ENCODE results near the gene AP2B1.
A peak's percentile ranks its signal among the peaks of the same experiment; 100 is the strongest.
"Not testable (repeated sequence)": the region's sequence is repeated elsewhere in the genome, so short reads cannot be mapped to it uniquely, and the experiment has no call there.

AP2B1 gene

DNA sequence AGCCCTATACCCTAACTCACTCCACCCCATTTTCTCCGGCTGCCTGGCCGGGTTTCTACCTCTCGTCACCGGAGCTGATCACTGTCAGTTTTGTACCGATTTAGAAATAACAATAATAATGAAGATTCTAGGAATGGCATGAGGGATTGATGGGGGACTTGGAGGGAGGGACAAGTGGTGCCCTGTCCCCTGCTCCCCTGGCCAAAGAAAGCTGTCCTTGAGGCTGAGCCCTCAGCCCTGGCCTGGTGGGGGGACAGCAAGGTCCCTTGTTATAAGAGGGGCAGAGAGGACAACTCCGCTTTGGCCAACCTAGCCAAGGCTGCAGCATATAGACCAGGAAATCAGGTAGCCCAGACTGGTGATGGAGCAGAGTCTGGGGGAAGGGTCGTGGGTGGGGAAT, 155.4 kb downstream of the AP2B1 start:
- no peak for FAIRE-seq
- DNase-seq (ENCODE audit: extremely low spot score, insufficient read length, low read depth), result no peak

DNA sequence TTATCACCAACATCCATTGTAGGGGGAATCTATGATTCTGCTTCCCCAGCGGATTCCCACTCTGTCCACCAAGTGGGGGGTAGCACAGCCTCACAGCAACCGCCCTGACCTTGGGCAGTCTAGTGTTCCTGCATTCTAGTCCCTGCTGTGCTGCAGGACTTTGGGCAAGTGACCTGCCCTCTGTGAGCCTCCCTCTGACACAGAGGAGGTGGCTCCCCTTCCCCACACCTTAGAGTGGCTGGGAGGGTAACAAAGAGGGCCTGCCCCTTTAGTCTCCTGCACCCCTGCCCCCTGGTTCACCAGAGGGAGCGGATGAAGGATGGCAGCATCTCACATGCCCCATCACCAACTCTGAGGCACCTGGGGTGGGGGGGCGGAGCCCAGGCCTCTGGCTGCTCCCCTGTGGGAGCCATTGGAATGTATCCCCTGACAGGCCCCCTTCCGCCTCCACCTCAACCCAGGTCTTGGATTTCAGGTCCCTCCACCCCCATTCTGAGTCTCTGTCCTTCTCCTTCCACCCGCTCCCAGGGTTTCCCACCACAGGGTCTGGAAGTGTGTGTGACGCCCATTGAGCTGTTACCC, 155.9 kb downstream of the AP2B1 start:
- FAIRE-seq (no peak), DNase-seq (ENCODE audit: extremely low spot score, insufficient read length, low read depth) (no peak)

DNA sequence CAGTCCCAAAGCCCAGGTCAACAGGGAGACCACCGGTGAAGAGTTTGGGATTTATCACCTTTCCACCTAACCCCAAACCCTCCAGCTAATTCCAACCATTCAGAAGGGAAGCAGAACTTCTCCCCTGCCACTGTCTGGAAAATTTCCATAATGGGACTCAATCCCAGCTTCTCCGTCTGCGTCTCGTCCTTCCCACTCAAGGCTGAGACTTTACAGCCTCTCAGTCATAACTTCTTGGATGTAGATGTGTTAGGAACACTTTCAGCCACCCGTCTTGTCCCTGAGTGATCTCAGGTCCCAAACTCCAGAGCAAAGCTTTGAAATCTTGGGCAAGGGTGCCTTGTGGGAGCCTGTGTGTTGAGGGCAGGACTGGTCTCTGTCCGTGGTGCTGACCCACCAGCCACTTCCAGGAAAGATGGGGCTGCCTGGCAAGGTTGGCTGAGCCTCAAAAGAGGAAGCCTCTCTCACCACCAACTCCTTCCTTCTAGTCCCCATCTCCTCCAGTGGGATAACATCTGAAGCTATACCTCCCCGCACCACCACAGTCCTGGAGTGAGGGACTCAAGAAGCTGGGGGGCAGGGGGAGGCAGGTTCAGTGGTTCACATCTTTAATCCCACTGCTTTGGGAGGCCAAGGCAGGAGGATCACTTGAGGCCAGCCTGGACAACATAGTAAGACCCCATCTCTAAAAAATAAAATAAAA, 156.7 kb downstream of the AP2B1 start:
- no peak for DNase-seq (ENCODE audit: extremely low spot score, insufficient read length, low read depth)

DNA sequence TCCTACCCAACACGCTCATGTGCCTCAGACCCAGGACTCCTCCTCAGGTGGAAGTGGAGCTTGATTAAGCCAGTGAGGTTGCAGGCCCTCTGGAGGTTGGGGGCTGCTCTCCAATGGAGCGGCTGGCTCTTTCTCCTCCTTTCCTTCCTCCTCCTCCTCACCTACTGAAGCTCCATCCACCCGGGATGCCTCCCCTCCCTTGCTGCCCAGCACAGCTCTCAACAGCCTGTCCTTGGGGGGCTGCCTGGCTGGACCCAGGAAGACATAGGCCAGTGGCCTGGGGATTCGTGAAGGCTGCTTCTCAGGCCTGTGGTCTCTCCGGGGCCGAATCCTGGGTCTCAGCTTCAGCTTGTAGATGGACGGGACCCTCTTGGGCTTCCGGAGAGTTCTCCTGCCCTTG, 157.7 kb downstream of the AP2B1 start:
- no peak for FAIRE-seq
- DNase-seq (ENCODE audit: extremely low spot score, insufficient read length, low read depth), result no peak

More for the DNA sequence above, 156.7 kb downstream of the AP2B1 start:
- no peak for FAIRE-seq

DNA sequence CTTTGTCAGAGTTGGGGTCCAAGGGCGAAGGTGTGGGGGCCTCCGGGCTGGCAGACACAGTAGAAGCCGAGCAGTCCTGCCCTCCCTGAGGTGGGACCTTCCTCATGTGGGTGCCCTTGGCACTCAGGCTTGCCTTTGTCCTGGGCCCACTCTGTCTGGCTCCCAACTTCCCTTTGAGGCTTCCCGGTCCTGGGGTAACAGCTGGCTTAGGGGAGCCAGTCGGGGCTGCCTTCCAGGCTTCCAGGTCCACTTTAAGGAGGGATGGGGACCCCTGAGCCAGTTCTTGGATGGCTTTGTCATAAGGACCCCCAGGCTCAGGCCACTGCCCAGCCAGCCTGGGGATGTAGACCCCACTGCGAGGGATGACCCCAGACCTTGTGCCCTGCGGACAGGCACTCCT, 158.1 kb downstream of the AP2B1 start:
- DNase-seq (ENCODE audit: extremely low spot score, insufficient read length, low read depth), result no peak
- FAIRE-seq, result no peak

DNA sequence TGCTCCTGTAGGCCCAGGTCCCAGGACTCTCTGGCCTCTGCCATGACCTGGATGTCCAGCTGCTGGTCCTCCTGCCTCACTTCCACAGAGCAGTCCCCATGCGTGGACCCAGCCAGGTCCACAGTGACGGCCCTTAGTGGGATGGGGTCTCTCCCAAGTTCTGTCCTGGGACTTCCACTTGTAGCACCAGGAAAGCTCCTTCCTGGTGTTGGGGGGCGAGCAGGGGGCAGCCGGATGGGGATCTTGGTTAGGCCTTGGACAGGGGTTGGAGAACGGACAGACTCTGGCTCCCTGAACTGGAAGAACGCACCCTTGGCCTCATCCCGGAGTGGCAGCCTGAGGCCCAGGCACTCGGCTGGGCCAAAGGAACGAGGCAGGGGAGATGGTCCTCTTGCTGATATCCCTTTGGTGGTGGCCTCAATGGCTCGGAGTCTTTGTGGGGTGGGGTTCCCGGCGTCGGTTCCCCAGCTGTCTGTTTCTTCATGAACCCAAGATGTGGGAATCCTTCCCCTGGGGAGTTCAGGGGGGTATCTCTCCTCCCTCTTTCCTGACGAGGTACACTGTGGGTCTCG, 158.7 kb downstream of the AP2B1 start:
- no peak for FAIRE-seq
- DNase-seq (ENCODE audit: extremely low spot score, insufficient read length, low read depth), result no peak

DNA sequence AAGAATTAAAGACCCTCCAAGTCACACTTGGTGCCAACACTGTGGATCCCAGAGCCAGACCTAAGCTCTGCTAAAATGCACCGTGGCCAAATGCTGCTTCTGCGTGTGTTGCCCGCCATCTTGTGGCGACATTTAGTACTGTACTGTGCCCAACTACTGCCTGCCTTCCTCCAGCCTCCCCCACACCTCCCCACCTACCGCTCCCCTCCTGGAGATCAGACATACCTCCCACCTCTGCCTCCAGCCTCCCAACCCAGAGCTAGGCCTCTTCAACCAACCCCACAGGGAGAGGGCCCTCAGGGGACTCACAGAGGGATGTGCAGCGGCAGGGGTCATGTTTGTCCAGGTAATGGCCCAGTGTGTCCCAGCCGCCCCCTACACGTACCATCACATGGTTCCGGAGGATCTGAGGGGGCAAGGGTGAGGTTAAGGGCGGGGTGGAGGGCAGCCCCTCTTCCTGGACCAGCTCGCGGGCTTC, 160.5 kb downstream of the AP2B1 start:
- no peak for FAIRE-seq

DNA sequence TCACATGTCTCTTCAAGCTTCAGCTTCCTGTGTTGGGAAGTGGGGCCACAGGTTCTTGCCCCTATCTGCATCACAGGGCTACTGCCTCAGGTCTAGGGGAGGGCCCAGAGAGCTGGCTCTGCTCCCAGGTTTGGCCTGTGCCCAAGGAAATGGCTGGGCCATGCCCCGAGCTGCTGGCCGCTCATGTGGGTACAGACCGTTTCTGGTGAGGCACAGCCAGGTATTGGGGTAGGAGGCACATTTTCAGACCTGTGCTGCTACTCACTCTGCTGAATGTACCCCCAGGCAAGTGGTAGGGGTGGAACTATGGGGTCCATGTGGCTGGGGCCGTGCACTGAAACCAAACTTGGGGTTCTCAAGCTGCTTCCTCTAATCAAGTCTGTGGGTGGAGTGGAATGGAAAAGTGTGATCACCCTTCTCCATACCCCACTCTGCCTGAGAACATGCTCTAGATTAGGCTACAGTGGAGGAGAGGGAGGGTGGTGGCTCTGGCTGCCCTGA, 161.3 kb downstream of the AP2B1 start:
- no peak for FAIRE-seq
- no peak for DNase-seq (ENCODE audit: extremely low spot score, insufficient read length, low read depth)

More for the DNA sequence above, 160.5 kb downstream of the AP2B1 start:
- DNase-seq (ENCODE audit: extremely low spot score, insufficient read length, low read depth), result peak; percentile 65

DNA sequence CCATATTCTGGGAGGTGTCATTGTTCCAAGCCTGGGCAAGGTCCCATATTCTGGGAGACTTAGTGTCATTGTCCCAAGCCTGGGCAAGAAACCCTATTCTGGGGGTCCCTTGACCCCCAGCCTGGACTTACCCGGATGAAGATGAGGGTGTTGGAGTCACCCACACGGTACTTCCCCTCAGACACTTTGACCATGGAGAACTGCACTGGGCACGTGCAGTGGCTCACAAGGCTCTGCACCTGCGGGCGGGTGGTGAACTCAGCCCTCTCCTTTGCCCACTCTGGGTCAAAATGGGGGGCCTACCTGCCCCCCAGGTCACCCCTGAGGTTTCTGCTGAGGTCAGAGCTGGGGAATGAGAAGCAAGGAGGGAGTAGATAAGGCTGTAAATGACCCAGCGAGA, 161.9 kb downstream of the AP2B1 start:
- no peak for FAIRE-seq
- no peak for DNase-seq (ENCODE audit: extremely low spot score, insufficient read length, low read depth)

DNA sequence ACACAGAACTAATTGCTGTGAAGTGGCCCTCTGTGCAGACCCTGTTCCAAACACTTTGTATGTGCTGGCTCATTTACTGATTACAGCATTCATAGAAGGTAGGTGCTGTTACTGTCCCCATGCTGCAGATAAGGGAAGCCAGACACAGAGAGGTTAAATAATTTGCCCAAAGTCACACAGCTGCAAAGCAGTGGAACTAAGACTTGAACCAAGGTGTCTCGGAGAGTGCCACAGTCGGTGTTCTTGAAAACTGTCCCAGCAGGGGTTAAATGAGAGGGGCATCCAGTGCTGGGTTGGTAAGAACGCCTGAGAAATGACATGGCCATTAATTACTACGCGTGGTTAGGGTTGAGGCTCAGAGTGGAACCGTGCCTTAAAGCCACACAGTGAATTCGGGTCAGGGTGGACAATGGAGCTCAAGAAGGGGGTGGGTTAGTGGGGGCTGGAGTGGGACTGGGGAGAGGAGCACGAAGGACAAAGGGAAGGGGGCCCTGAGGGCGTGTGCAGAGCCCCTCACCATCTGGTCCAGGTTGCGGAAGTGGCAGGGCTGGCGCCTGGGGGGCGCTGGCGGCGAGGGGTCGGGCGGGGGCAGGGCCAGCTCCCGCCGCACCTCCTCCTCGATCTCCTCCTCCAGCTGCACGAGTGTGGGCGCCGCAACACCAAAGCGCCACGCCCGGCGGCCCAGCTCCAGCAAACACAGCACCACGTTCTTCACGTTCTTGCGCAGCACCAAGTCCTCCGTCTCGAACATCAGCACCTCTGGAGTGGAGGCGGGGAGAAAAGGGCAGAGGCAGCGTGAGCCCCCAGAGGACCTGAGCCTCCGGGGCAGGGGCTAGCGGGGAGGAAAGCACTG, 162.7 kb downstream of the AP2B1 start:
- FAIRE-seq (no peak), DNase-seq (ENCODE audit: extremely low spot score, insufficient read length, low read depth) (no peak)

DNA sequence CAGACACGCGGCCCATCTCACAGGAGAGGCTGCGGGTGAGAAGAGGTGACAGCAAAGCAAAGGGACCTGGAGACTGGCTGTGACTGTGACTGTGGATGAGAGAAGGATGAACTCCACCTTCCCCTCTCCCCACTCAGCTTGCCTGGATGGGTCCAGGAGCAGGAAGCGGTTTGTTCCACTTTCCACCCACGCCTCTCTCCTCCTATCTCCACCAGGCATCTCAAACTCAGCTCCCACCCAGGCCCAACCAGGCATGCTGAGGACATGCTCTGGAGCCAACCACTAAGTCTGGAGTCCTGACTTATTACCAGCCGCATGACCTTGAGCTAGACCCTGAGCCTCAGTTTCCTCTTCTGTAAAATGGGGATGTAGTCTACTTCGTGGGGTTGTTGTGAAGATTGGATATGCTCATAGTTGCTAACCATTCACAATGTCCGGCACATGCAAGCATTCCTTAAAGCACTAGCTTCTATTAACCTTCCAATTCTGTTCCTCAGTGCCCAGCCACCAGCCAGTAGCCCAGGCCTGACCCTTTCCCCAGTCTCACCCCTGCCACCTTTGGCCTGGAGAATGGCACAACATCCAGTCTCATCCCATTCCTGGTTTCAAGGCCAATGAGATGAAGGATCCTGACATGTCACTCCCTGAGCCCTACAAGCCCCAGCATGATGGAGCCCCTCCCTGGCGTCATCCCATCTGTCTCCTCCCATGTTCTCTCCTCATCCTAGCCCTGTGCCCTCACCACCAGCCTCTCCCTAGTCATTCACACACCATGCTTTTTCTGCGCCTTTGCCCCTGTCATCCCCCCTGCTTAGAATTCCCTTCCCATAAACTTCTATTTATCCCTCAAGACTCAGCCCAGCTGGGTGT, 163.6 kb downstream of the AP2B1 start:
- FAIRE-seq (no peak), DNase-seq (ENCODE audit: extremely low spot score, insufficient read length, low read depth) (no peak)

DNA sequence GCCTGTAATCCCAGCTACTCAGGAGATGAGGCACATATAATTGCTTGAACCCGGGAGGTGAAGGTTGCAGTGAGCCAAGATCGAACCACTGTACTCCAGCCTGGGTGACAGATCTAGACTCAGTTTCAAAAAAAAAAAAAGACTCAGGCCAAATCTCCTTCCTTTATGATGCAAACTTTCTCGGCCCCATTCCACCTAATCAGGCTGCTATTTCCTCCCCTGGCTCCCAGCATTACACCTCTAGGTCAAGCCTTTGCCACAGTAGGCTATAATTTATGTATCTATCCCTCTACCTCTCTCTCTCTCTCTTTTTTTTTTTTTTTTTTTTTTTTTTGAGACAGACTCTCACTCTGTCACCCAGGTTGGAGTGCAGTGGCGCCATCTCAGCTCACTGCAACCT, 164.4 kb downstream of the AP2B1 start:
- DNase-seq (ENCODE audit: extremely low spot score, insufficient read length, low read depth); FAIRE-seq: not testable (repeated sequence)

DNA sequence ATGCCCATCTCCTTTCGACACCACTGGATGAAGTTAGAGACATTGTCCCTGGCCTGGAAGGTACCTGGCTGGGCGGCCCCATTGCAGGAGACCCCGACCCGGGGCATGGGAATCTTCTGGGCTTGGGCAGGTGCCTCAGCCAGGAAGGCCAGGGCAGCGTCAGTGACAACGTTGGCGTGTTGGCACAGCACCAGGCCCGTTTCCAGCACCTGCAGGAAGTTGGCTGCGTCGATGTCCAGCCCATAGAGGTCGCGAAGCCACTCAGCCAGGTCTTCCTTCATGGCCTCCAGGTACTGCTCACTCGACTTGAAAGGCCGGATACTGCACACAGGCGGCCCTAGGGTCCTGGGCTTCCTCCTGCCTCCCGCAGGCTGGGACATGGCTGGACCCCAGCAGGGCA, 165.3 kb downstream of the AP2B1 start:
- DNase-seq (ENCODE audit: extremely low spot score, insufficient read length, low read depth), result no peak
- no peak for FAIRE-seq

DNA sequence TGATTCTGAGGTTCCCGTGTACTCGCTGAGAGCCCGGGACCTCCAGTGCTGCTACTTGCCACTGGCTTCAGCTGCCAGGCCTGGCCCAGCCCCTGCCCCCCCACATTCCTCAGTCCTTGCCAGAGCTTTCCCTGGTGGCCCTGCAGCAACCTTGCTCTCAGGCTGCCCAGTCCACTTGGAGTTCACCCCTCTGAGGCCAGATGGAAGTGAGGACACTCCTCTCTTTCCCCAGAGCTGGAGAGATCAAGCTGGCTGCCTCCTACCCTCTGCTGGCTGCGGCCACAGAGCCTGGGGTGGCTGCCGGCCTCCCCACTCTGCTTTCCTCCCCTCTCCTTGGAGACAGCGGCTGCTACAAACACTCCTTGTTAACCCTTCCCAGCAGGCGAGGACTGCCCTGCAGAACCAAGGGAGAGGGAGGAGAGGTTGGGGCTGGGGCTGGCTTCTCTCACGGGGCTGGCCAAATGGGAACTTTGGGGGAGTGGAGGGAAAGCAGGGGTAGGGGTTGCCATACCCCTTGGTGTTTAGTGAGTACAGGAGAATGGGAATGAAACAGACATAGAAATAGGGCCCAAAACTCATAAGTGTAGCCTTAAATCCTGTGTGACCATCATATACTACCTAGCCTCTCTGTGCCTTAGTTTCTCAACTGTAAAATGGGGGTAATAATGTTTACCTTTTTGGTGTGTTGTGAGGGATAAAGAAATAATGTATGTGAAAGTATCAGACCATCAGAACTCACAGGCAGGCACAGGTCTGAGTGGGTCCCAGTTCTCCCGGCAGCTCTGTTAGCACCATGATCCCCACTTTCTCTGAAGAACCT, 166.0 kb downstream of the AP2B1 start, which contains the start of gene GAS2L2:
Gene GAS2L2 (minus strand): TSS at position 295 of the 820 bp plus-strand sequence. CDS start 389 bp downstream, outside the sequence.
- no peak for FAIRE-seq
- DNase-seq (ENCODE audit: extremely low spot score, insufficient read length, low read depth), result no peak

DNA sequence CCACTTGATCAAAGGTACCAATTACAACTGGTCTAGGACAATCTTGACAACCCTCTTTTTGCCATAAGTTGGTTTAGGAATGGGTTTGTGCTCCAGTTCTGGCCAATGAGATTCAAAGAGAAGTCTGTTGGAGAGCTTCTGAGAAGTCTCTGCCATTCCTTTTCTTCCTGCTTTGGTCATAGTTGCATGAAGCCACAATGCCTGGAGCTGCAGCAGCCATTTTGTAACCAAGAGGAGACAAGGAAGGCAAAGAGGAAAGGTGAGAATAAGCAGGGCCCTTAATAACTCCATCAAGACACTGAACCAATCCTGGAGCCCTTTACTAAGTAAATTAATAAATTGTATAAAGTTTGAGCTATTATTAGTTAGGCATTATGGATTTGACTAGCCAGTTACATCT, 170.1 kb downstream of the AP2B1 start:
- DNase-seq (ENCODE audit: extremely low spot score, insufficient read length, low read depth) (no peak), FAIRE-seq (no peak)

DNA sequence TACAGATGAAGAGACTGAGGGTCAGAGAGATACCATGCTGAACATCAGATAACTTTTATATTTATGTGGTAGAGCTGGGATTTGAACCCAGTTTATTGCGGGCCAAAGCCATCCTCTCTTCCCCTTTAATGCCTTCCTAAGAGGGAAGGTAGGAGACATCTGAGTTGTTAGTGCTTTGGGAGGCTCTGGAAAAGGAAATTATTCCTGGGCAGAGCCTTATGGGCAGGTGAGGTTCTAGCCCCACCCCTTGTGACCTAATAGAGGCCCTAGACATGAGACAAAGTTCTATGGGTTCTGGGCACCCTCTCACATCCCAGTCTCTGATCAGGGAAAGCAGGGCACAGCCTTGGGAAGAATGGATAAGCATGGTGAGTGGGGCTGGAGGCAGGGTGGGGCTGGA, 173.5 kb downstream of the AP2B1 start, which contains the start of gene C17orf50:
Gene C17orf50 (plus strand): TSS at position 301 of the 400 bp plus-strand sequence. CDS start 55 bp downstream, at position 356.
- DNase-seq (ENCODE audit: extremely low spot score, insufficient read length, low read depth), result no peak
- no peak for FAIRE-seq

DNA sequence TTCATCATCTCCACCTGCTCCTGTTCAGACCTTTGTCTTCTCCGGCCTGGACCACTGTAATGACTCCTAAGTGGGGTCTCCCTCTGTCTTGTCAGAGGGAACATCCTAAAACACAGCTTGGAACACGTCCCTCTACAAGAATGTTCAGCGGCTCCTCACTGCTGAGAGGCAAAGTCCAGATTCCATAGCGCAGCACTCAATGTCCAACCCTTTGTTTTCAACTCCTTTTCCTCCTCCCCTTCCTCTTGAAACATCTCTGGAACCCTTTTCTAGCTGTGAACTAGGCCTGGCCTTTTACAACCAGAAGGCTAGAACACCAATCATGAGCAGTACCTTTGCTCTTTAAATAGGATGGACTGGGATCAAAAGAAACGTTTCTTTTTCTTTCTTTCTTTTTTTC, 174.5 kb downstream of the AP2B1 start:
- FAIRE-seq (no peak), DNase-seq (ENCODE audit: extremely low spot score, insufficient read length, low read depth) (no peak)

DNA sequence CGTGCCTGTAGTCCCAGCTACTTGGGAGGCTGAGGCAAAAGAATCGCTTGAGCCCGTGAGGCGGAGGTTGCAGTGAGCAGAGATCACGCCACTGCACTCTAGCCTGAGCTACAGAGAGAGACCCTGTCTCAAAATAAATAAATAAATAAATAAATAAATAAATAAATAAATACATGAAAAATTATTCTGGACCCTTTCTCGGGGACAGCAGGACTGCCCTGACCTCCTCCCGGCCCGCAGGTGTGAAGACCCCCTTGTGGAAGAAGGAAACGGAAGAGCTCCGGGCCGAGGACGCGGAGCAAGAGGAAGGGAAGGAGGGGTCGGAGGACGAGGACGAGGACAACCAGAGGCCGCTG, 176.6 kb downstream of the AP2B1 start:
- FAIRE-seq, result no peak
- DNase-seq (ENCODE audit: extremely low spot score, insufficient read length, low read depth), result no peak
